HG03025 (cell line): ENCODE measurements around the gene FRMD4A.
"Not testable (repeated sequence)": the region's sequence is repeated elsewhere in the genome, so short reads cannot be mapped to it uniquely, and the experiment has no call there.

Experiments used
- ATAC-seq: cut with Tn5 transposase; IDR thresholded peaks from one replicate; pipeline ENCODE4 v1.9.1; 2021; ENCODE audit warnings: mild to moderate bottlenecking, moderate library complexity; ENCODE audit not compliant: unreplicated experiment, low FRiP score

FRMD4A gene

DNA sequence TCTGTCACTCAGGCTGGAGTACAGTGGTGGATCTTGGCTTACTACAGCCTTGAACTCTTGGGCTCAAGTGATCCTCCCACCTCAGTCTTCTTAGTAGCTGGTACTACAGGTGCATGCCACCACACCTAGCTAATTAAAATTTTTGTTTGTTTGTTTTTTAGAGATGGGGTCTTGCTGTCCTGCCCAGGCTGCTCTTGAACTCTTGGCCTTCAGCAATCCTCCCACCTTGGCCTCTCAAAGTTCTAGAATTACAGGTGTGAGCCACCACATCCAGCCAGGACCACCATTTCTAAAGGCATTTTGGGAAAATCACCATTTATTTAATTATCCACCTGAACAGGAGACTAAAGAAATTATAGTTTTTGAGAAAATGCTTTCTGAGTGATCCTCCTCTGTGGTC lies 491.7 kb downstream of the FRMD4A start:
- ATAC-seq, result no peak

DNA sequence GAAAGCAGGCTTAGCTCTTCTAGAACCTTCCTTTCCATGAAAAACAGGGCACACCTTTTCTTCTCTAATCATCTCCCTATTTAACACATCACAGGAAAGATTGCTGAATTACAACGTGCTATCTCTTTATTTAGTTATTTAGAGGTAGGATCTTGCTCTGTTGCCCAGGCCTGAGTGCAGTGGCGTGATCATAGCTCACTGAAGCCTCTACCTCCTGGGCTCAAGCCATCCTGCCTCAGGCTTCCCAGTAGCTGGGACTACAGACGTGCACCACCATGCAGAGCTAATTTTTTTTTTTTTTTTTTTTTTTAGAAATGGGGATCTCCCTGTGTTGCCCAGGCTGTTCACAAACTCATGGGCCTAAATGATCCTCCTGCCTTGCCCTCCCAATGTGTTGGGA lies 492.8 kb downstream of the FRMD4A start:
- ATAC-seq, result no peak

DNA sequence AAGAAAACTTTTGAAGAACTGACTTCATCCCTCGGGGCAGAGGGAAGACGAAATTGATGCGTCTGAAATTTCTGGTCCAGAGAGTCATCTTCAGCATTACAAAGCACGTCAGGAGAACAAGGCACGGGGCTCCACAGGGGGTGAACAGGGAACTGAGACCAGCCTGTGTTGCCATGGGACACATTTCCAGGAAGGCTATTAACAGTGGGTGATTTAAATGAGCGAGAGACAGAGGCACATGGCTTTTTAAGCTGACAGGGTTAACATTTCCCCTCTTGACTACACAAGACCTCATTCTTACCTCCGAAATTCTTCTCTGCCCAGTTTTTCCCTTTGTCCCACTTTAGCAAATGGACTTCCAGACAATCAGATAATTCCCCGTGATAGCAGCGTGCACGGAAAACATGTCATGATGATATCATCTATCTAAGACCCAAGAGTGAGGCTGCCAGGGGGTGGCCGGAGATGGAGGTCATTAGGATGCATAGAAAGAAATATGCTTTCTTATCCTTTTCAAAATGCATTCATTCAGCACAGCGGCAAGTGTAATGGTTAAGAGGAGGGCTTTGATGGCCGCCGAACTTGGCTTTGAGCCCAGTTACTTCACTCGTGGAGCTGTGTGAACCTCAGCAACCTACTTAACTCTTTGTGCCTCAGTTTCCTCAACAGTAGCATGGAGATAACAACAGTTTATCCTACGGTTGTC lies 496.0 kb downstream of the FRMD4A start:
- ATAC-seq, result no peak

DNA sequence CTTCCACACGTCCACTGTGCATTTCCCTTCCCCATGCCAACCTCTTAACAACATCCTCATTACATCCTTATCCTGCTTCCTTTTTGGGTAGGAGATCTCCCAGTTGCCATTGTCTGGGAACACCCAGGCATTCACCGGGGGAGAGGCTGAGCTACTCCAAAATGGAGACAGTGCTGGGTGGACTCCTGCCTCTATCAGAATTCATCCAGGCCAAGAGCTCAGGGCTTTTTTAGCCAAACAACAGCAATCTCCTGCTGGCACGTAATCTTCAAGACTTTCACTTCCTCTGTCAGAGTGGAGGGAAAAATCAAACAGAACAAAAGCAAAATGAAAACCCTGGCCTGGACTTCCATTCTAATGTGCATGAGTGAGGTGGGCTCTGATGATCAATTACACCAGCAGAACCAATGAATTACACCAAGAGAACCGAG lies 499.0 kb downstream of the FRMD4A start:
- ATAC-seq, result no peak

DNA sequence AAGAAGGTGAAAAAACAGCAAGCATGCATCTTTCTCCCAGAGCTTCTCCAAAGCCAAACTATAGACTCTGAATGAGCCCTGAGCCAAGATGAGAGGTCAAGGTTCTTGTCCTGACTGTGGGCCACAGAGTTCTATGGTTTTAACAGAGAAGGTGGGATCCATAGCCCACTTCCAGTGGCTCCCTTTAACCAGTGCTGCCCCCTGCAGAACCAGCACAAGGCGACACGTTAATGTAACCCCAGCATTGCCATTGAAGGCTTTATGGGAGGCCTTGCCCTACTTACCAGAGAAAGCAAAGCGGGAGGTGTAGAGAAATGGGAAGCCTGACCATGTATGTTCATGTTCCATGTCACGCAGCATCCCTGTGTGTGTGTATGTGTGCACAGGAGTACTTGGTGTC lies 500.3 kb downstream of the FRMD4A start:
- ATAC-seq, result no peak

DNA sequence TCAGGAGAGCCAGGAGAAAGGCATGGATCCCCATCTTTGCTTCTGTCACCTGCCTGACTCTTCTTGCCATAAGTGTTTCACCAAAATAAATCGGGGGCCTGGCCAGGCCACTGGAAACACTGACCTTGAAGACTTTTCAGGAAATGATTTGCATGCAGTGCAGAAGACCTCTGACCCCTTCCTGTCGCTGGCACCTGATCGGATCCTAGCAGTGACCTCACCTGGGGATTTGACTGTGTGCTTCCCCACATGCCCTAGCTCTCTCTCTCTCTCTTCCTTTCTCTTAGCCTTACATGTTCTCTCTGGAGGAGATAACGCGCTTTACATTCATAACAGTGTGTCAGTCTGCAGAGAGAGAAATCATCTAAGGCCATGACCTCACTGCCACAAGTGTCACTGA lies 500.9 kb downstream of the FRMD4A start:
- ATAC-seq, result no peak

DNA sequence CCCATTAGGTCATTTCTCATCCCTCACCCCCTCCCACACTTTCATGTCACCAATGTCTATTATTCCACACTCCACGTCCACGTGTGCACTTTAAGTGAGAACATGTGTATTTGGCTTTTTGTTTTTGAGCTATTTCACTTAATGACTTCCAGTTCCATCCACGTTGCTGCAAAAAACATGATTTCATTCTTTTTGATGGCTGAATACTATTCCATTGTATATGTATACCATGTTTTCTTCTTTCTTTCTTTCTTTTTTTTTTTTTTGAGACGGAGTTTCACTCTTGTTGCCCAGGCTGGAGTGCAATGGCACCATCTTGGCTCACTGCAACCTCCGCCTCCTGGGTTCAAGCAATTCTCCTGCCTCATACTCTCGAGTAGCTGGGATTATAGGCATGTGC lies 502.4 kb downstream of the FRMD4A start:
- ATAC-seq, result not testable (repeated sequence)

DNA sequence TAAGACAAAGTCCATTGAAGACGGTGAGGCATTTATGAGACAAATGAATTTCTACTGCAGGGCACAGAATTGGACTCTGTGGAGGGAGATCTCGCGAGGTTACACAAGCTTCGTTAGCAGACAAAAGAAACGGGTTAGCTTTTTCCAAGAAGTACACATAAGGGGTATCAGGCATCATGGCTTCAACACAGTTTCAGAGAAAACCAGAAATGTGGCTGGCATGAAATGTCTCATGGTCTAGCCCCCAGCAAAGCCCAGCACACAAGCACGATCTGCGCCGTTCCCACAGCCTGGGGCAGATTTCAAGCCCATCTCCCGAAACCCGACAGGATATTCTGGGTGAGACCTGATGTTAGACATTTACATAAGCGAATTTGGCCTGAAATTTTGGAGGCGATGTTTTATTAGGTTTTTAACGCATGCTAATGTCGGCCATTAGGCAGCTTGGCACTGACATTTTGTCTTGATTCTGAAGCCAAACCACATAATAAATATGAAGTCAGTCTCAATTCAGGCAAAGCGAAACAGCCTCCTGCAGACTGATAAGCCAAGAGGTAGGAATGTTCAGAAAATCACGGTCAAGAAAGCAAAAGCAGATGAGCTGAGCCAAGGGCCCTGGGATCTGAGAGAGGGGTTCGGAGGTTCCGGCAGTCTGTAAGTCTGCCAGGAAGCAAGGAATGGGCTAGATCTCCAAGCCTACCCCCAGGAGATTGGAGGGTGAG lies 503.5 kb downstream of the FRMD4A start:
- ATAC-seq, result no peak

DNA sequence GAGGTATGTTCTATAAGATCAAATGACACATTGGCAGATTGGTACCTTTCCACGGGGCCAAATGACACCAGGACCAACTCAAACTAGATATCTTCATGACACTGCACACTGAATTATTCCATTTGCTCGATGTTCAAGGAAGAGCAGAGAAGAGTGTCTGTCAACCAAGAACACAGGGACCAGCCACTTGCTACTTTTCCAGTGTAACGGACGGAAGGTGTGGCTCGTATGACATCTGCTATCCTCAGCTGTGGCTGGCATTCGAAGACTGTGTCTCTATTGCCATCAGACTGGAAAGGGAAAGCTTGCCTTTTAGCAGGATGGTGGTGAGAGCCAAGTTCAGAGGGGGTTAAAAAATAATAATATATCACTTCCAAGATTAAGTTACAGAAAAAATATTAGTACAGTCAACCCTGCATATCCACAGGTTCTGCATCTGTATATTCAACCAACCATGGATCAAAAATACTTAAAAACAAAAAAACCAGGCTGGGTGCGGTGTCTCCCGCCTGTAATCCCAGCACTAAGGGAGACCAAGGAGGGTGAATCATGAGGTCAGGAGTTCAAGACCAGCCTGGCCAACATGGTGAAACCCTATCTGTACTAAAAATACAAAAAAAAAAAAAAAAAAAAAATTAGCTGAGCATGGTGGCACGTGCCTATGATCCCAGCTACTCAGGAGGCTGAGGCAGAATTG lies 506.9 kb downstream of the FRMD4A start:
- no peak for ATAC-seq

DNA sequence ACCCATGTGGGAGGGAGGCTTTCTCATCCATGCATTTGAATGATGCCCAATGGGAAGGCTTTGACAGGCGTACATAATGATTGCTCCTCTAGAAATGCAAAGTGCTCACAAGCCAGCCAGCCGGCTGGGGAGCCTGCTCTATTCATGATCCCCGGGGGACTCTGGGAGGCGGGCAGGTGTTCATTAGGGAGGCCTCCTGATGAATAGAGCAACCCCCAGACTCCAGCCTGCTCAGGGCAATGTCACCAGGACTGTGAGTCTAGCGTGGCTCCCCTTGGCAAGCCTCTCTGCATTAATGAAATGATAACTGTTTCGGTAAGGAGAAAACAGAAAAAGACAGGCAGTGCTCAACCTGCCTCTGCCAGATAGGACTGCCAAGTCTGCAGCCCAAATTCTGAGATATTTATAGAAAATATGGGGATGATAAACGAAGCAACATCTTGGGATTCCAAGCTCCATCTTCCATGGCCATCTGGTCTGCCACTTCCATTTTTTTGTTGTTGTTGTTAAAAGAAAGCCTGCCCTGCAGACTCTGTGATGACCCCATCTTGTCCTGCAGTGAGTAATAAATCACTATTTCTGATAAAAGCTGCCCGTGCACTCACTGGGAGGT lies 507.5 kb downstream of the FRMD4A start:
- ATAC-seq, result no peak

DNA sequence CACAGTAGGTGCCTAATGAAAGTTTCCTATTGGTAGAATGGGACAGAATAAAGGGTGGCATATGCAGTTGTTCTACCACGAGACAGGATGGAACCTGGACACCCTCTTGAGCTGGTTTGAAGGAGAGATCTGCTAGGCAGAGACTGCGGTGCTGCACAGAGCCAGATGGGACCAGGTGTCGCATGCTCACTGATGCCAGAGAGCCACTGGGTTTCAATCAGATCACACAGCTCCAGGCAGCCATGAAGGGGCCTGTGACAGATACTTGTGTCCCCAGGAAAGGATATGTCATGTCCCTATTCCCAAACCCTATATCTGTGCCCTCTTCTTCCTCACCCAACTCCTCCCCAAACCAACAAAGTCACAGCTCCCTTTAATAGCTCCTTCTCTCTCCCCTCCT lies 508.2 kb downstream of the FRMD4A start:
- no peak for ATAC-seq

DNA sequence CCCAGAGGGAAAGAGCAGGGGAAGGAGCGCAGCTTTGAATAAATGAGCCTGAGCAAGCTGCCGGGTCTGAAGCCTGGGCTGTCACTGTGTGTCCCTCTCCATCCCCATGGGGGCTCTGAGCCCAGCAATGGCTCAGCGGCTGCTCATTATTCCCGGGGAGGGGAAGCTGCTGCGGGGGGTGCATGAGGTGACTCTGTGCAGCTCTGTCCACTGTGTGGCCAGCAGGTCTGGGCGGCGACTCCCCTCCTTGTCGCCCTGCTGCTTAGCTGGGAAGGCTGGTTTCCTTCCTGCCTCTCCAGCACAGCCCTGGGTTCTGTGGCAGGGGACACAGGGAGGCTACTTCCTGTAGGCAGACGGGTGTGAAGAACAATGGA lies 509.8 kb downstream of the FRMD4A start:
- ATAC-seq, result no peak

DNA sequence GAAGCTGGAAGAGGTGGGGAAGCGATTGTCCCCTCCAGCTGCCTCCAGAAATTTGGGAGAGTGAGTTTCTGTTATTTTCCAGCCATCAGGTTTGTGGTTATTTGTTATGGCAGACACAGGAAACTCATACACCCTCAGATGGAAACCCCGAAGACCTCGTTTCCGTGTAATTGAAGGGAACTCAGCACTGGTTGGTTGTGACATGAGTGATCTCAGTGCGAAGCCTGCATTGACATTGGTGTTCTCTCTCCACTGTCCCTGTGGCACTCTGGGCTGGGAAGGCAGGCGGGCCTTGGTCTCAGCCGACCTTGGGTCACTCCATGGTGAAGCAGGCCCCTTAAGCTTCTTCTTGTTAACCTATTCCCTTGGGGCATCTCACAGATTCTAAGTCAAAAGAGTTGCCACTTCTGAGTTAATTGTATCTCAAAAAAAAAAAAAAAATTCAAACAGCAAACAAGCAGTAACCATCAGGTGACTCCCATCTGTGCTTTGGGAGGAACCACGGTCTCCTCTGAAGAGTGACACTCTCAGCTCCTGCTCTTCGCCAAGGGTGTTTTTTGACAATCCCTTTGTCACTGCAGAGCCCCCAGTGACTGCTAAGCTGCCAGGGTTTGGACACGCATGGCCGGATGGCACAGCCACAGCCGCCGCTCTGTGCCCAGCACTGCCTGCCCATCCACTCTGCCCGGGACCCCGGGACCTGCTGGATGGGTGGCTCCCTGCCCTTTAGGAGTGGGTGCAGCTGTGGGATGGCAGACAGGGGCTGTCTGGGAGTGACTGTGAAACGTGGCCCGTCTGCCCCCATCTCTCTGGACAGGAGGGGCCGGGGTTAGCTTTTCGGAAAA lies 510.4 kb downstream of the FRMD4A start:
- no peak for ATAC-seq

DNA sequence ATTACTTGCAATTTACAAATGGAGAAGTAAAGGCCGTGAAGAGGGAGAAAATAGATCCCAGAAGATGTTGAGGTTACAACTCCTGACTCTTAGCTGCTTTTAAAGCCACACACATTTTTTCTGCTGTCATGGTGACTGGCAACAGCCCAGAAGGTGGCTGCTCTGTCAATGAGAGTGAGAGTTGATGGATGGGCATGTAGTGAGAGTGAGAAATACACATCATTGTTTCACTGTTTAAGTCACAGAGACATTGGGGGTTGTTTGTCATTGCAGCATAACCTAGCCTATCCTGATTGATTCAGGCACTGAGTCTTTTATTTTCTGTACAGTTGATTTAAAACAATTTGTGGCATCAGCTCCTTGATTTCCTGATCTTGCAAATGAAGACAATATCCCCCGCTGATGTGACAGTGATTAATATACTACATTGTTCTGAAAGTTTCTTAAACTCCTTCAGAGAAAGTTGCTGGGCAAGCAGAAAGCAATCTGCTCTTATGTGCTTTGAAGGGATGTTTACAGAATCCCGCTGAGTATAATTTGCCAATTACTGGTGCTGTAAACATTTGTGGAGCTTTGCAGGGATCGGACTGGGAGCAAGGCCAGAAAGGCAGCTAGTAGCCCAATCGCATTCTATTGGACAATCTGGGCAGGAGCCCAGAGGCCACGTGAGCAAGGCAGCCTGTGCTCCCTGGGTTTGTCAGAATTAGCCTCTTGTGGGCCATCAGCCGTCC lies 514.4 kb downstream of the FRMD4A start:
- ATAC-seq, result no peak

DNA sequence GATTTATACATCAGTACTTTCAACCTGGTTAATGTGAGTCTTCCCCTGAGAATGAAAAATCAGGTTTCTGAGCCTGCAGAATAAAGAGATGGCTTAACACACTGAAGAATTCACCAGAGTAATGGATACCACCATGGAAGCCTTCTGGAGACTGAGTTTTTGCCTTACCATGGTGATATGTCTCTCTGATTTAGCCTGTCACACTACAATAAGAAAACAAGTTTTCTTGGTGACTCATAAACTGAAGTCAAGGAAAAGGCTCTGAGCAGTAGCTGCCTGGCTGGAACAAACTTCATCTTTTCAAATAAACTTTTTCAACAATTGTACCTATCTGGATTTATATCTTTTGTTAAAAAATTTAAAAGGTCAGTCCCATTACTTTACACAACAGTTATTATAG lies 515.0 kb downstream of the FRMD4A start:
- ATAC-seq, result no peak

DNA sequence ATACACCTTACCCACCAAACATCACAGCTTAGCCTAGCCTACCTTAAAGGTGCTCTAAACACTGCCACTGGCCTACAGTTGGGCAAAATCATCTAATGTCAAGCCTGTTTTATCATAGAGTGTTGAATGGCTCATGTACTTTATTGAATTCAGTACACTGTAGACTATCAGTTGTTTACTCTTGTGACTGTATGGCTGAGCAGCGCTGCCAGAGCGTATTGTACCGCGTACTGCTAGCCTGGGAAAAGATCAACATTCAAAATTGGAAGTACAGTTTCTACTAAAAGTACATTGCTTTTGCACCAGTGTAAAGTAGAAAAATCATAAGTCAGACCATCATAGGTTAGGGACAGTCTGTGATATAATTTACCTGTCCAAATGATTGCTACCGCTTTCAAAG lies 517.2 kb downstream of the FRMD4A start:
- ATAC-seq, result no peak

DNA sequence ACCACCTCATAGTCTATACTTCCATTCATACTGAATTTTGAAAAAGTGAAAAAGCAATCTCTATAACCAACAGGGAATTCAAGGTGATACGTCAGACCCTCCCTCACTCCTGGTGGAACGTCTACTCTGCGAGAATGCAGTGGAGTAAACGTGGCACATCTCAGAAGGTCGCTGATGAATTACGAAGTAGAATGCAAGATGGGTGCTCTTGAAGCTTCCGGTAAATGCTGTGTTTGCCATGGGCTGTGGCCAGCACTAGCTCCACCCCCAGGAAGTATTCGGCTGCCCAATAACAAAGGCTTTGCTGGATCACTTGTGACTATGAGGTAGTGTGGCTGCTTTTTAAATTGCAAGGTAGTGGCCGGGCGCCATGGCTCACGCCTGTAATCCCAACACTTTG lies 517.9 kb downstream of the FRMD4A start:
- ATAC-seq, result no peak

DNA sequence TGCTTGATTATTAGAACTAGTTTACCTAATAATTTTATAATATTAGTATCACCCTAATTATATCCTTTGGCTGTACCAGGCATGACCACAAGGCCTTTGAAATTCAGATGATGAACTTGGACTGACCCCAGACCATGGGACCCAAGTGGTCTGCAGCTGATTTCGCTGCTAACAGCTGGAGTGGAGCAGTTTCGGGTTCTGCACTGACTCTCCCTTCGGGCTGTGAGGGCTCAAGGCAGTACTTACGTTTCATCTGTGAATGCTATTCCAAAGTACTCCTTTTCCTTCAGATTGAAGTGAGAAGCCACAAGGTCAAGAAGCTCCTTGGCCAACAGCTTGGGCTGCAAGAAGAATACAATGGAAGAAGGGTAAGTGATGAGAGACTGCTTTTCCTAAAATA lies 520.2 kb downstream of the FRMD4A start:
- no peak for ATAC-seq

DNA sequence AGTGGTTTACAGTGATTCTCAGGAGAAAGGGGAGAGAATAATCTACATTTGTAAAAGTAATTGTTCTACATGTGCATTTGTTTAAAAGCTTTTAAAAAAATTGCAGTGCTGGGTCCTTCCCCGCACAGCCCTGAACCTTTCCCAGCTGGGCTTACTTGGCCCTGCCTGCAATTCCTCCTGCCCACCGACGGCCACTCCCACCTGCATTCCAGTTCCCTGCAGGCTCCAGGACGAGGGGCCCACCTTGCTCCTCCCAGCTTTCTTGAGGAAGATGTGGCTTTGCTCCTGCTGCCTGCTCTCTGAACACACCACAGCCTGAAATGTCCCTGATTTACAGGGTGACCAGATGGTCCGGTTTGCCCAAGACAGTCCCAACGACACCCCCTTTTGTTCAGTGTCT lies 521.3 kb downstream of the FRMD4A start:
- ATAC-seq, result no peak
